Activated CD8-positive, alpha-beta memory T cell treated with anti-CD3 and anti-CD28 coated beads for 48 hours (primary cell): Measurements from ENCODE around the gene GPAM.
"Not testable (repeated sequence)": the region's sequence is repeated elsewhere in the genome, so short reads cannot be mapped to it uniquely, and the experiment has no call there.

Source experiments
- DNase-seq, 3 experiments: peaks; one replicate each; pipeline ENCODE4 v3.0.0-alpha.2; 2020; ENCODE audit warnings: low read depth in 2 of 3, low spot score in 2 of 3

Gene GPAM

GRCh38 chr10:112216966-112217365 lies 33.4 kb upstream of the GPAM start:
- DNase-seq = no peak

- no peak for DNase-seq
These were observed 32.6 kb upstream of the GPAM start for GRCh38 chr10:112216151-112216550.

DNA sequence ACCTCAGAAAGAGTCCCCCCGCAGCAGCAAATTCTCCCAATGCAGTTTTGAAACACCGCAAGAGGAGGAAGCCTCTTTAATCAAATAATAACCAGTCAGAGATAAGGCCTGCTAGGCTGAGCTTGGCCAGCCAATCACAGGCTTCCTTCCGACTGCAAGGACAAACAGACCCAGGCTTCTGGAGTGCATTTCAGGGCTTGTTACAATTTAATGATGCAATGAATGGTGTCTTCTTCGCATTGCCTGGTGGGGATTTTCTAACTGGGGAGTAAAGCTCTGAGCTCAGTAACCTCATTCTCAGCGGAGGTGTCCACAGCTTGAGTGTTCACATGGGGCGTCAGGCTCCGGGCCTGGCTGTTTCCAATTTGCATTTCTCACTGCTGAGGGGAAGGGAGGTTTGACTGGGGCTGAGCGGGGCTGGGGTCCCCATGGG lies 31.8 kb upstream of the GPAM start:
- no peak for DNase-seq

GRCh38 chr10:112214298-112214926 lies 30.8 kb upstream of the GPAM start:
- no peak for DNase-seq

DNA sequence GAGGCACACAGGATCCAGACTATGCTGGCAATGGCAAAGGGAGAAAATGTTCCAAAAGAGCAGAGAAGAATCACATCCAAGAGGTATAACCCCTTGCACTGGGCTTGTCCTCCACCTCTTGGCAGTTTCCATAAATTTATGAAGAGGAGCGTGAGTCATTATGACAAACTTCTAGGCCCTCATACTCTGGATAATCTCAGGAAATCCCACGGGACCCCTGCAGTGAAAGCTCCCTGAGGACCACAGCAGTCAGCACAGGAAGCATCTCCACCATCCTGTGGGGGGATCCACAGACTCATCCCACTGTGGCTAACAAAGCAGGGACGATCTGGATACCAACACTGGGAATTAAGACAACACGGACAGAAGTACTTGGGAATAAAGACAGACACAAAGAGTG lies 30.3 kb upstream of the GPAM start:
- no peak for DNase-seq

DNA sequence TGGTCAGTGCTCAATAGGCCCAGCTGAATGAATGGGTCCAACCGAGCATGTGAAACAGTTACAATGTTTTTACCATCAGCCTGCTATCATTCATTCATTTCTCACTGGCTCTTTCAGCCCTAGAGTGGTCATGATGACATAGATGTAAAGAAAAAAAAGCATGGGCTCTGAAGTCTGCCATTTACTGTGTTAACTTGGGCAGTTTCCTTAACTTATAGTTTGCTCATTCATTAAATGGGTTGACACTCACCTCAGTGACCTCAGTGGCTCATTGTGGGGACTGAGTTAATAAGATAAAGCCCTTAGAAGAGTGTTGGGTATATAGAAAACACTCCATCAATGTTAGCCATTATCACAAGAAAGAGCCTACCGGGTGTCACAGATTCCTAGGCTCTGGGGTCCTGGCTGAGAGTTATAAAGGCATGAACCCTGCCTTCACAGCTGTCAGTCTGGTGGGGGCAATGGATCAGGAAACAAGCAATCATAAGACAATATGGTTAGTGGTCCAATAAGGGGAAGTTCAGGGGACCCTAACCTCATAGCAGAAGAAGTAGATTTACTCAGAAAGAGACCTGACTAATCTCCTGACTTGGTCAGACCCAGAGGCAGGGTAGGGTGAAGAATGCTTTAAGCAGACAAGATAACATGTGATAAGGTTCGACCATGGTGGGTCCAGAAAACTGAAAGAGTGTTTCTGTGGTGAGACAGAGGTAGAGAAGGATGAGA lies 29.7 kb upstream of the GPAM start:
- DNase-seq = no peak

DNA sequence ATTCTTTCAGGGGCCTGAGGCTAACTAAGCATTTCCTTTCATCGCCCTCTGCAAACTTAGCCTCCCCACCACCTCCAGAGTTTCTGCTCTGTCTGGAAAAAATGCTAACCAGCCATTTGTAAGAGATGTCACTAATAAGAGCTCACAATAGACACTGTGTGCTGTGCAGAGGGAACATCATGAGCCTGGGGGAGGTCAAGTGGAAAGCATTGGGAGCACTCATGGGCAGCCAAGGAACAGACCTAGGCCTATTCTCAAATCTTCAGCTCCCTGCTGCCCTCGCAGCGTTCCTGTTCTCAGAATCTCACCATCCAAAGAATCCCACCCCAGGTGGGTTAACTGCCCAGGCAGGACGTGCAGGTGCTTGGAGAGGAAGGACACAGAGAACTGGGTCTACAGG lies 27.1 kb upstream of the GPAM start:
- no peak for DNase-seq

GRCh38 chr10:112209684-112210131 lies 26.1 kb upstream of the GPAM start:
- DNase-seq = no peak

DNA sequence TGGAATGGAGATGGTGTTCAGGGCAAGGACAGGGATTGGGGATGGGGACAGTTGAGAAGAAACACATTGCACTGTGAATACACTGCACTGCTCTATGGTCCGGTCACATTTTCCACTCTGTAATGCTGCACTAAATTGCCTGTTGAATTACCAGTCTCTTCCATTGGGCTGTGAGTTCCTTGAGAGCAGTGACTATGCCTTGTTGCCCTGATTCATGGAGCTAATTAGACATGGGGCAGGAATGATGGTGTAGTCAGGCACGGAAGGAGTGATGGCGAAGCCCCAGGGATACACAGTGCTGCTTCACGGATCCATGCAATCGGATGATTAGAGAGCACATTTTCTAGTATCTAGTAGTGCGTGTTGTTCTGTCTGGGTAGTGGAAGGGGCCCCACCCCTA lies 25.4 kb upstream of the GPAM start:
- no peak for DNase-seq

- DNase-seq = no peak
These were observed 24.7 kb upstream of the GPAM start for GRCh38 chr10:112208292-112208691.

GRCh38 chr10:112203328-112204076 lies 19.9 kb upstream of the GPAM start:
- DNase-seq = no peak

DNA sequence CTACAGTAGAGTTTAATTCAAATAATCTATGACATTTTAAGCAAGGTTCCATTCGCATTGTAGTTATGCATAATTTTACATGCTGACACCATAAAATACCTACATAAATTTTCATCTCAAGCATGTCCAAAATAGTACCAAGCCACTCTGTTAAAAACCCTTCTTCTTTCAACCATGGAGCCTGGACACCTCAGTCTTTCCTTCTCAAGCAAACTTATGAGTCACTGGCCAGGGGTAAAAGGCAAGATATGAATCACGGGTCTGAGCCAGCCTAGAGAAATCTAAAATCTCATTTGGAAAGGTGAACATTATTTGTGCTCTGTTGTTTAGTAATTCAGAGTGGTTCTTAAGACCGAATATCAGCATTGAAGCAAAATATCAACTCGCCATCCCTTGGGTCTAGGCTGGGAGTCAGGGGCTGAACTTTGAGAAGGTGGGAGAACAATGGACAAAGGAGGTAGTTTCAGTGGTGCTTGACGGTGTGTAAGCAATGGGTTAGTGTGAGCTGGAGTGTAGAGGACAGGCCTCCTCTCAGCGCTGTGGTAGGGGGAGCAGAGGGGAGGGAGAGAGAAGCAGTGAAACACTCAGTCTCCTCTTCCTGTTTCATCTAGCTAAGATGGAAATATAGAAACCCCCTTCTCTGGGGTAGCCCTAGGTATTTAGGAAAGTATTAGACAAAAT lies 19.1 kb upstream of the GPAM start:
- DNase-seq = no peak

- no peak for DNase-seq
These were observed 18.5 kb upstream of the GPAM start for GRCh38 chr10:112202076-112202475.

DNA sequence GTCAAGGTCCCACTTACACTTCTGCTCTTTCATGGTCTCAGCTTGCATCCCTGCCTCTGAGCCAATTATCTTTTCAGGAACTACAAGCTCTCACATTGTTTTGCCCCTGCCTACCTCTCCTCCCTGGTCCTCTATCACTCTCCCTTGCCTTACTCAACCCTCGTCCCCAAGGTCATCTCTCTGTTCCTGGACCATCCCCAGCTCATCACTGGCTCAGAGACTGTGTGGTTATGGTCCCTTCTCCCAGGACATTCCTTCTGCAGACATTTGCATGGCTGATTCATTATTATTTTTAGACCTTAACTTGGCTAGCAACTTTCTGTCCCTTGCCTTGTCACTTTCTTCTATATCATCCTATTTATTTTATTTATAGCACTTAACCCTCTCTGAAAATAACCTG lies 17.8 kb upstream of the GPAM start:
- no peak for DNase-seq

GRCh38 chr10:112200259-112200658 lies 16.7 kb upstream of the GPAM start:
- not testable (repeated sequence) for DNase-seq

DNA sequence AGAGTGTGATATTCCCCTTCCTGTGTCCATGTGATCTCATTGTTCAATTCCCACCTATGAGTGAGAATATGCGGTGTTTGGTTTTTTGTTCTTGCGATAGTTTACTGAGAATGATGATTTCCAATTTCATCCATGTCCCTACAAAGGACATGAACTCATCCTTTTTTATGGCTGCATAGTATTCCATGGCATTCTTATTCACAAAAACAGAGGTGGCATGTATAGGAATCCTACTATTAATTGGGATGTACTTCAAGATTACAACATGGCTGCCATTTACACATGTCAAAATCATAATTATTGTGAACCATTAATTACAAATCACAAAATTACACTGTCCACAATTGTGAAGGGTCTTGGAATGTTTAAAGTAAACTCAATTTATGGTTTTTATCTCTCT lies 14.1 kb upstream of the GPAM start:
- DNase-seq = not testable (repeated sequence)

DNA sequence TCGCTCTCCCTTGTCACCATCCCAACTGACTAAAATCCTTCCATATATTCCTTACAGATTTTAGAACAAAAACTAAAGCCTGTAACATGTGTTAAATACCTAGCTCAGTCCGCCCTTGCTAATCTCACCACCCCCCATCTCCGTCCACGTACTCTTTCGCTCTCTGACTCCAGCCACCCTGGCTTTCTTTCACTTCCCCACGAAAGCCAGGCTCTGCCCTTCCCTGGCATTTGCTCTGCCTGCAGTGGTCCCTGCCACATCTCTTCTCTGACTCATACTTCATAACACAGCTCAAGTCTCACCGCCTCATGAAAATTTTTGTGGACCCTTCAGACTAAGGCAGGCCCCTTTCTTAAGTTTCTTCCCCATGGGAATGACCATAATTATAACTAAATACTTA lies 11.7 kb upstream of the GPAM start:
- no peak for DNase-seq

GRCh38 chr10:112191791-112192190 lies 8.2 kb upstream of the GPAM start:
- no peak for DNase-seq

GRCh38 chr10:112191041-112191590 lies 7.6 kb upstream of the GPAM start:
- no peak for DNase-seq

DNA sequence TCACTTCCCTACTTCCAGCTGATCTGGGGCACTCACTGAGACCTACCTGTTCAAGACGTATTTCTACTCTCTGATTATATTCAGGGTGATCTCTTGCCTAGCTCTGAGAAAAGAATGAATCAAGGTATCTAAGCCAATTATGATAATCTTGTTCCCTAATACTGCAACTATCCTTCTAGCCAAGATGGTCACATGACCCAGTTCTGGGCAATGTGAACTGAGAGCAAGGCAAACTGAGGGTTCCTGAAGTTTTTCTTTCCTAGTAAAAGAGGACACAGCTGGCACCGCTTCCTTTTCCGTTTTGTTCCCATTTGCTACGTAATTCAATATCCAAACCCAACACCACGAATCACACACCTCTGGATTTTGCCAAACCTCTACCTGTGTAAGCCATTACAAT lies 5.9 kb upstream of the GPAM start:
- no peak for DNase-seq

DNA sequence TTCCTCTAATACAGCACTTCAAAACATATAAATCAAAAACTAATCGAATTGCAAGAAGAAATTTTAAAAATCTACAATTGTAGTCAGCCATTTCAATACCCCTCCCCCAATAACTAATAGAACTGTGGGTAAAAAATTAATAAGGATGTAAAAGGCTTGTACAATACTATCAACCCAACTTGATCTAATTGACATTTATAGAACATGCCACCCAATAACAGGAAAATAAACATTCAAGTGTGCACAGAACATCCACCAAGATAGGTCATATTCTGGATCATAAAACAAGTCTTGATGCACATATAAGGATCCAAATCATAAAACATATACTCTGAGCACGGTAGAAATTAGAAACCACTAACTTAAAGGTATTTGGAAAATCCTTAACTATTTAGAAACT lies 4.0 kb upstream of the GPAM start:
- no peak for DNase-seq
